Measurements from ENCODE around the gene LSAMP.

GRCh38 chr3:116188231-116188785 is 257.0 kb downstream of the LSAMP start:
- TF ChIP-seq POLR2A (IDR thresholded peaks at IDR 0.05) (no peak), CTCF (IDR thresholded peaks at IDR 0.05) (no peak)

Measured in esophagus squamous epithelium (tissue), 4 donors.